Right lobe of liver (tissue), 4 donors: ENCODE results near the gene EVA1C.

Experiments used
- CTCF ChIP-seq, 4 donors: fragments of 200-600 bp in 3 of 4; fragments of 450-650 bp in 1 of 4; IDR thresholded peaks; one replicate each; pipeline versions ENCODE4 v1.5.1 to v1.8.0; 2016 to 2022; ENCODE audit warnings: antibody characterized with exemption in 4 of 4, mild to moderate bottlenecking in 2 of 4
- POLR2A ChIP-seq: fragments of 450-650 bp; IDR thresholded peaks from one replicate; pipeline ENCODE4 v1.6.1; 2017; ENCODE audit warnings: antibody characterized with exemption, mild to moderate bottlenecking
- donor health status: DM: no; HTN: no; CAD: no.
- donor health status: DM: no; HTN: no; CAD: no.
- donor health status: DM: no; HTN: yes; CAD: no.

DNA sequence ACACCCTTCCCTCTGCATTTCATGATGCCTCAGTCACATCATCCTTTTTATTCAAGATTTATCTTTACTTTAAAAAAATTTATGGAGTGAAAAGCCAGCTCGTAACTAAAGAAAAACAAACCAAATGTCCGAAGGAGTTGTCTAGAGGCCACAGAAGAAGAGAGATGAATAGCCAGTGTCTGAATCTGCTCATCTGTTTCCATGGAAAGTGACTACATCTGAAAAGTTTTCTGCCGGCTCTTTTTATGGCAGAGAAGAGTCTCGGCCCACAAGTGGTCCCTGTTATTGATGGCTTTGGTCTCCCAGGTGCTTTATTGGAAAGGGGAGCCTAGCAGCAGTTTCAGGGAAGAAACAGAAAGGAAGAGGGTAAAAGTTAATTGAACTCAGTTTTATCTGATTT, 5.6 kb downstream of the EVA1C start:
- no peak for TF ChIP-seq POLR2A
- TF ChIP-seq CTCF (IDR thresholded peaks at IDR 0.05), result no peak
